Smooth muscle cell of the brain vasculature (primary cell): ENCODE results near the gene LIN37.

Experiments
- DNase-seq: peaks from one replicate; pipeline ENCODE4 v3.0.0-alpha.2; 2012; ENCODE audit warnings: low read depth, low spot score

The LIN37 gene

GRCh38 chr19:35774274-35775045, 26.1 kb downstream of the LIN37 start:
- no peak for DNase-seq

GRCh38 chr19:35775046-35775297, 26.6 kb downstream of the LIN37 start:
- DNase-seq, result no peak

- DNase-seq, result peak; percentile 94
These were observed 27.1 kb downstream of the LIN37 start, which contains the start of gene ARHGAP33 for GRCh38 chr19:35775298-35776101. Gene ARHGAP33 (plus strand): TSS chr19:35775564. CDS start chr19:35775659, 95 bp downstream.

GRCh38 chr19:35776102-35776788, 27.9 kb downstream of the LIN37 start:
- no peak for DNase-seq

- no peak for DNase-seq
These were observed 28.9 kb downstream of the LIN37 start for GRCh38 chr19:35777086-35777841.

GRCh38 chr19:35777961-35778360, 29.6 kb downstream of the LIN37 start:
- DNase-seq, result no peak

- no peak for DNase-seq
These were observed 30.7 kb downstream of the LIN37 start for GRCh38 chr19:35779033-35779432.

GRCh38 chr19:35780058-35780457, 31.7 kb downstream of the LIN37 start:
- DNase-seq, result no peak

GRCh38 chr19:35780717-35781116, 32.3 kb downstream of the LIN37 start:
- DNase-seq, result no peak

GRCh38 chr19:35781650-35782049, 33.3 kb downstream of the LIN37 start:
- no peak for DNase-seq

GRCh38 chr19:35782589-35782988, 34.2 kb downstream of the LIN37 start:
- no peak for DNase-seq

- no peak for DNase-seq
These were observed 35.4 kb downstream of the LIN37 start for GRCh38 chr19:35783469-35784434.

- DNase-seq, result no peak
These were observed 36.3 kb downstream of the LIN37 start for GRCh38 chr19:35784503-35785338.

- no peak for DNase-seq
These were observed 36.9 kb downstream of the LIN37 start for GRCh38 chr19:35785339-35785627.

GRCh38 chr19:35786299-35787160, 38.2 kb downstream of the LIN37 start:
- no peak for DNase-seq

GRCh38 chr19:35787227-35787799, 38.9 kb downstream of the LIN37 start:
- no peak for DNase-seq

- DNase-seq, result no peak
These were observed 40.0 kb downstream of the LIN37 start for GRCh38 chr19:35788205-35788960.
